GM19467 (cell line): ENCODE data around the gene DHTKD1.
"Not testable (repeated sequence)": the region's sequence is repeated elsewhere in the genome, so short reads cannot be mapped to it uniquely, and the experiment has no call there.

Source experiments
- ATAC-seq: cut with Tn5 transposase; IDR thresholded peaks from one replicate; pipeline ENCODE4 v1.9.1; 2021; ENCODE audit warnings: mild to moderate bottlenecking, moderate library complexity; ENCODE audit not compliant: unreplicated experiment

The DHTKD1 gene

DNA sequence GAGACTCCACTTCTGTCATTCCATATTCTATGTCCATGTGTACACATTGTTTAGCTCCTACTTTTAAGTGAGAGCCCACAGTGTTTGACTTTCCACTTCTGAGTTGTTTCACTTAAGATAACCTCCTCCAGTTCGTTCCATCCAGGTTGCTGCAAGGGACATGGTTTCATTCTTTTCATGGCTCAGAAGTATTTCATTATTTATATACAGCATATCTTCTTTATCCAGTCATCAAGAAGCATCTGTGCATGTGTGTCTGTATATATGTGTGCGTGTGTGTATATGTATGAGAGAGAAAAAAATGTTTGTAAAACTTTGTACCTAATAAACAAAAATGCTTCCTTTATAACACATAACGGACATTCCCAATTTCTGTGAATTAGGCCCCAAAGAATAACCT lies 66.9 kb downstream of the DHTKD1 start:
- ATAC-seq: no peak

DNA sequence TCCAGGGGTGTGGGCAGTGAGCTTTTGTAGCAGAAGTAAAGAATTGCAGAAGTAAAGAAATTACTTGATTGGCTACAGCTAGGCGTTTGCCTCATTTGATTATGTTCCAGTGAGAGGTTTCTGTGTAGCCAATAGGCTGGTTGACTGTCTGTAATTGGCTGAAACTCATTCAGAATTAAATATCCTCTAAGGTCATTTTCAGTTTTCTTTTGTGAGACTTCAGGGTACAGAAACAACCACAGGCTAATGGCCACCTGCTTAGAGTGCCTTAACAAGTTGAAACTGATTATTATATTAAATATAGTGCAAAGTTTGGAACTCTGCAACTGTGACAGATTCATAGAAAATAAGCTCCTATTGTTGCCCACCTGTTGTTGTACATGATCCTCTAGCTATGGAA lies 71.3 kb downstream of the DHTKD1 start:
- no peak for ATAC-seq

DNA sequence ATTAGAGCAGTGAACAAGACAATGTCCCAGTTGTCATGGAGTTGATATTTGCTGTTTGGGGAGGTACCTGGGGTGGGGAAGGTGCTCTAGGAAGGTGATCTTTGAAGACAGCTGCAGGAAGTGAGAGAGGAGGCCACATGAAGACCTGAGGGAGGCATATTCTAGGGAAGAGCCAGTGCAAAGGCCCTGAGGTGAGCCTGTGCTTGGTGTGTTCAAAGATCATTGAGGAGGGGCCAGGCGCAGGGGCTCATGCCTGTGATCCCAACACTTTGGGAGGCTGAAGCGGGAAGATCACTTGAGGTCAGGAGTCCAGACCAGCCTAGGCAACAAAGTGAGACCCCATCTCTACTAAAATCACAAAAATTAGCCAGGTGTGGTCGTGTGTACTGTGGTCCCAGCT lies 75.8 kb downstream of the DHTKD1 start:
- ATAC-seq: no peak

DNA sequence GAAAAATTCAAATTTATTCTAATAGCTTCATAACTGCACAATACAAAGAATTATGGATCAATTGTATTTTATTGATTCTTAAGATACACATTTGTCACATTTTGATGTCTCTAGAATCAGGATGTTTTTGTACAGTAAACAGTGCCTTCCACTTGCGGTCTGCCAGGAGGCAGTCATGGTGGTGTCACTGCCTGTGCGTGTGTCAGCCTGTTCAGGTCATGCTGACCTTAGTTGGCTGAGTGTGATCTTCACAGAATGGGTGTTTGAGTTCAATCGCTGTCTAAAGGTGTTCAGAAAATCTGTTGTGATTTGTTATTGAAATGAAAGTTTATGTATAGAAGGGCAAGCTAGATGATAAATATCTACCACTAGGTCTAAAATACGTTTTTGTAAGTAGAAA lies 81.4 kb downstream of the DHTKD1 start:
- ATAC-seq: no peak

DNA sequence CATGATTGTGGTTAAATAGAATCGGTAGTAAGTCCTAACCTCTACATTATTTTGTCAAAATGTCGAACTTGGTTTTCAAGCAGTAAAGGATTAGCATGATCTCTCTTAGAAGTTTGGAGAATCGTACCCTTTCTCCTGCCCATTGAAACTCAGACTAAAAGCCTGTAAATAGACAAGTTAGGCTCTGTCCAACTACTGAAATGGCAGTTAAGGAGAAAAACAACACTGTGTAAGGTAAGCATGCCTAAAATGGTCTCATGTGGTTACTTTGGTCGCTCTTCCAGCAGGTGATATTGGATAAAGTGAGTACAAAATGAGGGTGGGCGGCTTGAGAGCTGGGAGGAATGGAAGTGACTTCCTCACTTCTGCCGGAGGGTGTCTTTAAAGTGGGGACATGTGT lies 85.8 kb downstream of the DHTKD1 start:
- no peak for ATAC-seq

DNA sequence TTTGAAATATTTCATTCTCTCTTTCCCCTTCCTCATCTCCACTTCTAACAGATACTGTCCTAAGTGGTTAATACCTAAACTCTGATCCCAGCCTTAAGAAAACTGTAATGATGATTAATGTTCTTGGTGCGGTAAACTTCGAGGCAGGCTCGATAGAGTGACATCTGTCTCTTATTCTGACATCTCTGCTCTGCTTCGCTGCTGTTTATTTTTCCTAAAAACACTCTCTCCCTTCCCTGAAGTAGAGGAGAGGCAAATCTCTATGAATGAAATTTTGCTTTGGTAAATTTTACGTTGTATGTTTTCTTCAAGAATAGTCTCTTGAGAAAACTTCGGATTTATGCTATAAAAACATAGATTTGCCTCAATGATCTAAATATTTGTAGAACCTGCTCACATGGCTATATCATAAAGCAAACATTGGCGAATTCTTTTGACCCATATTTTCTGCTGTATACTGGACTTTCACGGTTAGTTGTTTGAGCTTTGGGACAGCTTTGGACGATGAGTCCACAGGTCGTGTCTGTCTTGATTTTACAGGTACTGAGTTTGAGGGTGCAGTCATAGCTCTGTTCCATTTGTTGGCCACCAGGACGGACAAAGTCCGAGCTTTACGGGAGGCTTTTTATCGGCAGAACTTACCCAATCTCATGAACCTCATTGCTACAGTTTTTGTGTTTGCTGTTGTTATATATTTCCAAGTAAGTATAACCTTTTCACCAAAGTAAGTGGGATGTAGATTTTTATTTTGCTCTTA lies 87.8 kb downstream of the DHTKD1 start:
- no peak for ATAC-seq

DNA sequence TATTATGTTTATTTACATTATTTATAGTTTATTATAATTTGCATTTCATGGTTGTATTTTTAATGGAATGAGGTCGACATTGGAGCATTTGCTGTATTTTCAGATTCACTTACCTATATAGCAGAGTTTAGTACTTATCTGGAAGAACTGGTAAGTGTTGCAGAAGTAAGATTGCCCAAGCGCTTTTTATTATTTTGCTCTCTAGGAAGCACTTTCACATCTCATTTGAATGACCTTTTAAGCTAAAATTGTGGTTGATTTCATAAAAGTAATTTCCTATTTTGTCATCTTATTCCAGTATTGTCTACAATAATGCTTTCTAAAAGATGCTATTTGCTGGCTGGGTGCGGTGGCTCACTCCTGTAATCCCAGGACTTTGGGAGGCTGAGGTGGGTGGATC lies 89.4 kb downstream of the DHTKD1 start:
- ATAC-seq: no peak

DNA sequence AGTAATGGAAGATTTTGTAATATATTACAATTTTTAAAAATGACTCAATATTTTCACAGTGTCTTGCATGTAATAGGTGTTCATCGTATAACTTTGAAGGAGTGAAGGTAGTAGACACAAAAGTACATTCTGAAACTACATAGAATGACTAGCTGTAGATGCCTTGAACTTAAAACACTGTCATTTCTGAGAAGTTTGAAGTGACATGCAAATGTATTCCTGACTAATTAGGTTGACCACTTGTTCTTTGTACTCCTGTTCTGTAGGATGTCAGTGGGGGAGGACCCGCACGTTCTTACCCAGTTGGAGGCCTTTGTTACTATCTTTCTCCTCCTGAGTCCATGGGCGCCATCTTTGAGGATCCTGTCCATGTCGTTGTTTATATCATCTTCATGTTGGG lies 91.9 kb downstream of the DHTKD1 start:
- no peak for ATAC-seq

DNA sequence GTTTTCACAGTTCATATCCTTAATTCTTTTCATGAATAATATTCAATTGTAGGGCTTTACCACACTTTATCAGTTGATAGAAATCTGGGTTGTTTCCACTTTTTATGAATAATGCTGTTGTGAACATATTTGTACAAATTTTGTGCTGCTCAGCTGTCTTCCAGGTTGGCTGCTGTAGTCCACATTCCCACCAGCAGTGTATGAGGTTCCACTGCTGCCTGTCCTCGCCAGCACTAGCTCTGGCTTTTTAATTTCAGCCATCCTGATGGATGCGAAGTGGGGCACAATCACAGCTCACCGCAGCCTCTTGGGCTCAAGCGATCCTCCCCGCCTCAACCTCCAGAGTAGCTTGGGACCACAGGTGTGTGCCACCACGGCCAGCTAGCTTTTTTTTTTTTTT lies 94.2 kb downstream of the DHTKD1 start:
- no peak for ATAC-seq

DNA sequence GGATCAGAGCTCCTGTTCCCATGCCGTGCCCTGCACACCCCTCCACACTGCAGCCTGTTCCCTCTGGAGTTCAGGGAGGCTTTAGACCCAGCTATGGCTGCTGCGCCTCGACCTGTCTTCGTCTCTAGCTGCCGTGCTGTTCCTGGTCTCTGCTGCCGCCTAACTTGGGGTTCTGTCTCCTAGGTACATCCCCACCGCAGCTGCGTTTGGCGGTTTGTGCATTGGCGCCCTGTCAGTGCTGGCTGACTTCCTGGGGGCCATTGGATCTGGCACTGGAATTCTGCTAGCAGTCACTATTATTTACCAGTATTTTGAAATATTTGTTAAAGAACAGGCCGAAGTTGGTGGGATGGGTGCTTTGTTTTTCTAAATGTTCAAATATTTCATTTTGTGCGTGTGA lies 95.3 kb downstream of the DHTKD1 start:
- no peak for ATAC-seq

DNA sequence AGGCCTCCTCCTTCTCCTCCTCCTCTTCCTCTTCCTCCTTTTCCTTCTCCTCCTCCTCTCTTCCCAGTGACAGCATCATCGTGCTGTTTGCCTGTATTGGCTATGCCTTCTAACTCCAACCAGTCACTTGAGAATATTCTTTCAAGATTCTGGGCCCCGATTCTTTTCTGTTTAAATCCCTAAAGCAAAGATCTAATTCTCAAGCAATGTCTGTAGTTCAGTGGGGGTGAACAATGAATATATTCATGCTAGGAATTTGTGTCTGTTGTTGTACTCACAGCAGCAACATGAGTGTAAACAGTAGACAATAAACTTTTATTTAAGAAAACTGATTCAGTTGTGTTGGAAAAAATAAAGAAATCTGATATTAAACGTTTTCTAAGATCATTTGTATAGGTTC lies 96.3 kb downstream of the DHTKD1 start:
- ATAC-seq: no peak

DNA sequence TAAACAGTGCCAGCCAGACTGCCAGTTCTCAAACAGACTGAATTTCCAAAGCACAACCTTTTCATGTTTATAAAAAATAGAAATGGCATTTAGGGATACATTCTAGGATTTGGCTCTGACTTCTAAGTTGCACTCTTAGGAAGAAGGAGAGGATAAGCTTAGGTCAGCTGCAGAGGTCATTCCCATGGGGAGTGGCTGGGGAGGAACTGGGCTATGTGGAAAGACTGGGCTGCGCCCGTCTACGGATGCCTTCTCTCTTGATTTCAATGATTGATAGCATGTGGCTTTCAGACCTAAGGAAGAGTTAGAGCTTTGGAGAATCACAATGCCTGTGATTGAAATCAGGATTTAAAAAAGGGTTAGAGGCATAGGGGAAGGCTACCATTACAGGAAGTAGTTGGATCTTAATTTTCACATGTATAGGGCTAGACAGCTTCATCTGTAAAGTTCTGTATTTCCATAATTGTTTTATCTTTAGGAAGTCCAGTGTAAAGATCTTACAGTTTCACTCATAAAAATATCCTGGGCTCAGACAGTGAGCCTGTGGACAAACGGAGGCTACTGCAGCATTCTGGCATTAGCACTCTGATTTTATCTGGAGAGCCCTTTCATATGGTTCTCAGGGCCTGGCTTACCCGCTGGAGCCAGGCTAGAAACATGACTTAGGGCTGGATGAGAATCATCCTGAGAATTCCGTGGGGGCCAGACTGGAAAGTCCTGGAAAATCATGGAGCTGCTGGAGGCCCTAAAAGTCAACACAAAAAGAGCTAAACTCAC lies 97.4 kb downstream of the DHTKD1 start:
- ATAC-seq: no peak

DNA sequence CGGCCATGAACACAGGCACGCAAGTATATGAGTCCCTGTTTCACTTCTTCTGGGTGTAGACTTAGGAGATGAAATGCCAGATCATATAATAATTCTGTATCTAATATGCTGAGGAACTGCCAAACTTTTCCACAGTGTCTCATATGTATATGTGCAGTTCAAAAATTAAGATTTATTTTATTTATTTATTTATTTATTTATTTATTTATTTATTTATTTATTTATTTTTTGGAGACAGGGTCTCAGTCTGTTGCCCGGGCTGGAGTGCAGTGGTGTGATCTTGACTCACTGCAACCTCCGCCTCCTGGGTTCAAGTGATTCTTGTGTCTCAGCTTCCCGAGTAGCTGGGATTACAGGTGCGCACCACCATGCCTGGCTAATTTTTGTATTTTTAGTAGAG lies 102.8 kb downstream of the DHTKD1 start:
- ATAC-seq: not testable (repeated sequence)
